ENCODE measurements around the gene SRBD1.
A peak's percentile ranks its signal among the peaks of the same experiment; 100 is the strongest.

Gene SRBD1, protein sequence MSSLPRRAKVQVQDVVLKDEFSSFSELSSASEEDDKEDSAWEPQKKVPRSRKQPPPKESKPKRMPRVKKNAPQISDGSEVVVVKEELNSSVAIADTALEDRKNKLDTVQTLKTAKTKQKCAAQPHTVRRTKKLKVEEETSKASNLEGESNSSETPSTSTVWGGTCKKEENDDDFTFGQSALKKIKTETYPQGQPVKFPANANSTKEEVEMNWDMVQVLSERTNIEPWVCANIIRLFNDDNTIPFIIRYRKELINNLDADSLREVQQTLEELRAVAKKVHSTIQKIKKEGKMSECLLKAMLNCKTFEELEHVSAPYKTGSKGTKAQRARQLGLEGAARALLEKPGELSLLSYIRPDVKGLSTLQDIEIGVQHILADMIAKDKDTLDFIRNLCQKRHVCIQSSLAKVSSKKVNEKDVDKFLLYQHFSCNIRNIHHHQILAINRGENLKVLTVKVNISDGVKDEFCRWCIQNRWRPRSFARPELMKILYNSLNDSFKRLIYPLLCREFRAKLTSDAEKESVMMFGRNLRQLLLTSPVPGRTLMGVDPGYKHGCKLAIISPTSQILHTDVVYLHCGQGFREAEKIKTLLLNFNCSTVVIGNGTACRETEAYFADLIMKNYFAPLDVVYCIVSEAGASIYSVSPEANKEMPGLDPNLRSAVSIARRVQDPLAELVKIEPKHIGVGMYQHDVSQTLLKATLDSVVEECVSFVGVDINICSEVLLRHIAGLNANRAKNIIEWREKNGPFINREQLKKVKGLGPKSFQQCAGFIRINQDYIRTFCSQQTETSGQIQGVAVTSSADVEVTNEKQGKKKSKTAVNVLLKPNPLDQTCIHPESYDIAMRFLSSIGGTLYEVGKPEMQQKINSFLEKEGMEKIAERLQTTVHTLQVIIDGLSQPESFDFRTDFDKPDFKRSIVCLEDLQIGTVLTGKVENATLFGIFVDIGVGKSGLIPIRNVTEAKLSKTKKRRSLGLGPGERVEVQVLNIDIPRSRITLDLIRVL

DNA sequence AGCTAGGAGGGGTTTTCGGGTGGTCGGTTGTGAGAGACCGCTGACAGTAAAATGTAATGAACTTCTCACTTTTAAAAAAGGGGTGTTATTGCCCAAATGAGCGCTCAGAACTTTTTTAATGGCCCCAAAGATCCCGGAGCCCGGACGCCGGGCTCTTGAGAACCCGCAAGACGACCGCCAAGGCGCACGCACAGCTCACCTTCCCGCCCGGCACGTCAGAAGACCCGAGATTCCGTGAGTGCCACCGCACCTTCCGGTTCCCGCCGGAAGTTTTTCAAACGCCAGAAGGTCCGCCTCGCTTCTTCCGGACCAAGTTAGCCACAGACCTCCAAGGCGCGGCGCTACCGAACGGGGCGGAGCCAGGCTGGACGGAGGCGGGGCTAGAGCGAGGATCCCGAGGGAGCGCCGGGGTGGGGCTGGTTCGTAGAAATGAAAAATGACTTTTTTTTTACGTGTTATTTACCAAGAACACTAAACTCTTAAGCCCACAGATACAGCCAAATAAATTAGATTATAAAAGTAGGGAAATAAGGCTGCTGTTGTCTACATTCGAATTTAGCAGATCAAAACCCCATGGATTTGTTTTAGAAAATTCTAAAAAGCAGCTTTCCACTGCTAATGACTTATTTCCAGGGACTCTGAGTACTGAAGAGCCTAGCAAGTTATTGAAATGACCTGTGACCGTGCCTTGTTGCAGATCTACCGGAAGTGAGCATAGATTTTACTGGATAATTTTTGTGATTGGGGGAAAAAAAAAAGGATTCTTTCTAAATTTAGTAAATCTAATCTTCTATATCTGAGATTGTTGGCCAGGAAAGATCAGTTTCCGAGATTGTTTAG is at the start of gene SRBD1:
TSS of gene SRBD1 (minus strand) at position 248 of the 840 bp plus-strand sequence. CDS start 5,826 bp downstream, outside the sequence.
- peak; percentile 93 for DNase-seq (ENCODE audit: low spot score)

- DNase-seq (ENCODE audit: low spot score), result no peak
Observed at GRCh38 chr2:45654250-45654649, 43.2 kb upstream of the SRBD1 start.

DNA sequence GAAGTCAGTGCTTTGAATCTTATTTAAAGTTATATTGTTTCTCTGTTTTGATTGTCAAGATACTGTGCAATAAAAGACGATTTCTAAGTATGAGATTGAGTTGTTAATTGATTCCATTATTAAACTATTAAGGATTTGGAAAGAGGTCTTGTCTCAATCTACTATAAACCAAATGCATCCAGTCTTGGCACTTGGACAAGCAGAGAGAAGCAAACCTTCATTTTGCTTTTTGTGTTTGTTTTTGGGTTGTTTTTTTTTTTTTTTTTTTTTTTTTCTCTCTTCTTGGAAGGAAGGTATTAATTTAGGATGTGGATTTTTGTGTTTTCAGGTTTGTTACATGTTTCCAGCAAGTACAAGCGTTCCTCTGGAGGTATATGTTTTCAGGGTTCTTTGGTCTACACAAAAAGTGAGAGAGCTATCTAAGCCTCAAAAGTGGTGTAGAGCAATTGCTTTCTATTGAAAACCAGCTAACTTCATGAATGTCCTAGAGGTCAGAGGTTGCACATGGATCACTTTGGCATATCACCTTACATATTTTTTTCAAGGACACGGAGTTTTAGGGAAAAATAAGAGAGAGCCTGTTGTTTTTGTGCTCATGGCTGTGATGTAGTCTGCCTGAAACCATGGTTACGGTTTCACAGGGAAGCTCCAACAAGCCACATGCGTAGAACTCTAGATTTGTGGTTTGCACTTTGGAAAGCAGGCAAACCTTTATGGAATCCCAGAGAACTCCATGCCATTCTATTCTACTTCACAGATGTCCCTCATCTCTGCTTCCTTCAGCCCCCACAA is 42.3 kb upstream of the SRBD1 start:
- DNase-seq (ENCODE audit: low spot score), result no peak

DNA sequence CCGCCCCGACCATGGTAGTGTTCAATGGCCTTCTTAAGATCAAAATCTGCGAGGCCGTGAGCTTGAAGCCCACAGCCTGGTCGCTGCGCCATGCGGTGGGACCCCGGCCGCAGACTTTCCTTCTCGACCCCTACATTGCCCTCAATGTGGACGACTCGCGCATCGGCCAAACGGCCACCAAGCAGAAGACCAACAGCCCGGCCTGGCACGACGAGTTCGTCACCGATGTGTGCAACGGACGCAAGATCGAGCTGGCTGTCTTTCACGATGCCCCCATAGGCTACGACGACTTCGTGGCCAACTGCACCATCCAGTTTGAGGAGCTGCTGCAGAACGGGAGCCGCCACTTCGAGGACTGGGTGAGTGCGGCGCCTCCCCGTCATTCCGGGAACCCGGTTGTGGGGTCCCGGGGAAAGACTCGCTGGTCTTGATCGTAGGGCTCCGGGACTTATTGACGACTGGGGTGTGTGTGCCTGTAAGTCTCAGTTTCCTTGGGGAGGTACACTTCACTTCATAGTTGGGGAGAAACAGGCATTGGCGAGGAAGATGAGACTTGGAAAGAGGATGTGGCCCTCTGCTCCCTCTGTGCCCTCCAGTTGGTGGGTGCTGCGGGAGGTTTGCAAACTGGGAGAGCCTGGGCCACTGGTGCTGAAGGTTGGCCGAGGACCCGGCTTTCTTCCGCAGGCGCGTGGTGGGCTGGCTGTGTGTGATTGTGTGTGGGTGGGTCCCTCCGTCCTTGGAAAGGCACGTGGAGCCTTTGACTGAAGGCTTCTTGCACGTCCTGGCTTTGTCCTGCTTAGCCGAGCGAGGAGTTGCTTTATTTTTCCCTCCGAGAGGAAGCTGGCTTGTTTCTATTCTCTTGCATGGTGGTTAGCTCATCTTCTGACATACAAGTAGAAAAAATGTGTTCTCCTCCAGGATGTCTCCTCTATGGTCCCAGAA is 41.3 kb upstream of the SRBD1 start:
- no peak for DNase-seq (ENCODE audit: low spot score)

DNA sequence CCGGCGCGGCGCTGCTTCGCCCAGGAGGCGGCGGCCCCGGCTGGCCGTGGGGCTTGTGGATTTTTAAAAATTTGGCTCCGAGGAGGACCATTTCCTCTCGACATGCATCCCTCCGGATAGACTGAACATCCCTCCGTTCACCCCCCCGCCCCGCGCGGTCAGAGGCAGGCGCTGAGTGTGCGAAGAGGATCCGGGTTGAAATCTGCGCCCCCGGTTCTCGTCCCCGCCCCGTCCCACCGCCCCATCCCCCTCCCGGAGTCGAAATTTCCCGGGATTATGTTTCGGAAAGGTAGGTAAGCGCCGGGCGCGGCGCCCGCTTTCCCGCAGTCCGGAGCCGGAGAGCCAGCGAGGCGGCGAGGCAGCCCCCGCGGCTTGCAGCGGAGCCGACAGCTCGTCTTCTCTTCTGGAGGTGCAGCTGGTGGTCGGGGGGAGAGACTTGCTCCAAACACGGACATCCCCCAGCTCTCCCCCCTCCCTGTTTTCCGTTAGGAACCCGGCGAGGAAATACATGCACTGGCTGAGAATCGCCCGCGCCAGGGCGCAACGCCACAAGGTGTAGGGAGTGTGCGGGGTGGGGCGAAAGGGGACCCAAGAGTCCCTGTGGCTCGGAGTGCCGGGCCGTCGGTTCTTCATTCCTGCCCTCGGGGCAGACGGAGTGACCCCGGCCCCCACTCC is 40.5 kb upstream of the SRBD1 start, which contains the start of gene PRKCE:
TSS of gene PRKCE (plus strand) at position 261 of the 675 bp plus-strand sequence.
- no peak for DNase-seq (ENCODE audit: low spot score)

DNA sequence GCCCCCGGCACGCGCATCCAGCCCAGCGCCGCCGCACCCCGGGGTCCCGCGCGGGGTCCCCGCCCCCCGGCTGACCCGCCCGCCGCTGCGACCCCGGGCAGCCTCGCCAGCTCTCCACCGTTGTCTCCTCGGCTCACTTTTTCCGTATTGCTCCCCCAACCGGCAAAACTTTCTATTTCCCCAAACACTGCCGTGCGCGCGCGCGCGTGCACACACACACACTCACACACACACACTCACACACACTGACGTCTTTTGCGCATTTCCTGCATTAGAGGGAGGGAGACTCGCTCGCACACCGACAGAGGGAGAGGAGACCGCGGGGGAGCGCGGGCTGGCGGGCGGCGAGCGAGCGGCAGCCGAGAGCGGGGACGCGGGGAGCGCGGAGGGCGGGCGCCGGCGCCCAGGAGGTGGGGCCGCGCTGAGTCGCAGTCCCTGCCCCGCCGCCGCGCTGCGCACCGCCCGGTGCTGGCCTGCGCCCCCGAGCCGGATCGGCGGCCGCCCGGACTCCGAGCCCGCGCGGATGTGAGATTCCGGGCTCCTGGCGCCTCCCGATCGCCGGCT is 39.9 kb upstream of the SRBD1 start:
- peak; percentile 55 for DNase-seq (ENCODE audit: low spot score)

DNA sequence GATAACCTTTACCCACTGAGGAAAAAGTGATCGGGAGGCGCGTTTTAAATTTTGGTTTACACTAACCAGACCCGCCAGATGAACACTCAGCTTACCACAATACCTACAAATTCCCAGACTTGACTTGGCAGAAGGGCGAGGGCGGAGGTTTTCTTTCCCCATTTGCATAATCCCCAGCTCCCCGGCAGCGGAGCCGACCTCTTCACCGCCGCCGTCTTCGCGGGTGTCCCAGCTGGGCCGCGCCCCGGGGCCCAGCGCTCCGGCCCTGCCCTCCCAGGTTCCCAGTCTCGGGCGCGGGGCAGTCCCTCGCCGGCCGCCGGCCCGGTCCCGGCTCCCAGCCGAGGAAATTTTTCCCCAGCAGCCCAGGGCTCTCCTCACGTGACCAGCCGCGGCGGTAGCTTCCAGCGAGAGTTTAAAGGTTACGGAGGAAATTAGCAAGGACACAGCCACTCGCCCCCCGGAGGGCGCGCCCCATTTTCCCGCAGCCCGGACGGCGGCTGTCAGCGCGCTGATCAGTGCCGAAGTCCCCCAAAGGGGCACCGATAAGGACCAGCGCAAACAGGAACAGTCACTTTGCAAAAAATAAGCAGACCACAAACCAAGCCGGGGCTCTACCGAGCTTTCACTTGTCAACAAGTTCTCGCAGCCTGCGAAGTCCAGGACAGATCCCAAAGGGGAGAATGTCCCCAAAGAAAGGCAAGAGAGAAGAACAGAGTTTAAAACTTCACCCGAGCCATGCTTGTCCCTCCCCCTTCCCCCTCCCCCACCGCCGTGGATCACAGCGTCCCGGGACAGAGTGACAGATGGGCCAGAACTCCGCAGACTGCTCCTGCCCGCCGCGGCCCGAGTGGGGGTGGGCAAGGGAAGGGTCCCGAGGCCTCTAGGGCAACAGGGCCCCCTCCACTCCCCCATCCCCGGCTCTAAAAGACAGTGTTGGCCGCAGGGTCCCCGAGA is 39.1 kb upstream of the SRBD1 start:
- DNase-seq (ENCODE audit: low spot score), result peak; percentile 19

GRCh38 chr2:45649462-45649857 is 38.4 kb upstream of the SRBD1 start:
- no peak for DNase-seq (ENCODE audit: low spot score)

DNA sequence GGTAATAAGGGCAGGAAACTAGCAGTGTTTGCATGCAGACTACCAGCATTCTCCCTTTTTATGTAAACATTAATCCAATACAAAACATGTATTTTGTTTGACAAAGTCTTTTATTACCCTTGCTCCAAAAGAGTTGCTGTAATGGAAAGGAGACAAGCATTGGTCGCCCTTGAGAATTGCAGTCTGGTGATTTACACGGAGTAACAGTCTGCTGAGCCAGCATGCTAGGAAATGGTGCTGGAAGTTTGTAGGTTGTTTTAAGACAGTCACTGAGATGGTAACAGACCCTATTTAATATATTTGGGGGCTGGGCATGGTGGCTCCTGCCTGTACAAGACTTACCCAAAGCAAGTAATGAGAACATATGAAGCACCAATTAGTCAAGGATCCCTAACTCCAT is 37.6 kb upstream of the SRBD1 start:
- DNase-seq (ENCODE audit: low spot score), result no peak

- DNase-seq (ENCODE audit: low spot score), result no peak
Observed at GRCh38 chr2:45647986-45648520, 37.0 kb upstream of the SRBD1 start.

DNA sequence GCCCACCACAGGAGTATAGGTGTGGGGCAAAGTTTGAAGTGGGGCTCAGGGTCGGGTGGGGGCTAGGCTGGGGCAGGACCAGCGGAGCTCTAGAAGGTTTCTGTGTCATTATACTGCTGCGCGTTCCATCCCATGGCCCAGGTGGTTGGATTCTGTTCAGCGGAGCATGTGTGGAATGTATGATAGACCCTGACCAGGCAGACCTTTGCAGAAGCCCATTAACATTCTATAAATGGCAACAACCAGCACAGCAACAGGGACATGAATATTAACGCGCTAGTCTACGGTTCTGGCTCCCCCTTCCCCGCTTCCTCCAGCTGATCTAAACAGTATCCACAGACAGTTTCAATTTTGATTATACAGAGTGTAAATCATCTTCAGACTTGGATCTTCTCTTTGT is 36.3 kb upstream of the SRBD1 start:
- DNase-seq (ENCODE audit: low spot score), result no peak

DNA sequence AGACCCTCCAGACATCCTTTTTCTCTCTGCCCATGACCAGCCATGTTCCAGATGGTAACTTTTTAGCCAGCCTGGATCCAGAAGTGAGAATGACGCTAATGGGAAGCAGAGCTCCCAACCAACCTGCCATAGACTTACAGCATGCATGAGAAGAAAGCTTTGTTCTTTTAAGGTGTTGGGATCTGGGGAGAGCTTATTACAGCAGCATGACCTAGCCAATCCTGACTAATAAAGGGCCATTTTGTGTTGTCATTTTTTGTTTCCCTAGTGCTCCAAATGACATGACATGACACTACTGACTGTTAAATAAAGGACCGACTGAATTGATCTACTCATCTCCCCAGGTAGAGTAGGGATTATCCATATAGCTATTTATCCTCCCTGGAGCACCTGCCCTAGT is 35.2 kb upstream of the SRBD1 start:
- no peak for DNase-seq (ENCODE audit: low spot score)

DNA sequence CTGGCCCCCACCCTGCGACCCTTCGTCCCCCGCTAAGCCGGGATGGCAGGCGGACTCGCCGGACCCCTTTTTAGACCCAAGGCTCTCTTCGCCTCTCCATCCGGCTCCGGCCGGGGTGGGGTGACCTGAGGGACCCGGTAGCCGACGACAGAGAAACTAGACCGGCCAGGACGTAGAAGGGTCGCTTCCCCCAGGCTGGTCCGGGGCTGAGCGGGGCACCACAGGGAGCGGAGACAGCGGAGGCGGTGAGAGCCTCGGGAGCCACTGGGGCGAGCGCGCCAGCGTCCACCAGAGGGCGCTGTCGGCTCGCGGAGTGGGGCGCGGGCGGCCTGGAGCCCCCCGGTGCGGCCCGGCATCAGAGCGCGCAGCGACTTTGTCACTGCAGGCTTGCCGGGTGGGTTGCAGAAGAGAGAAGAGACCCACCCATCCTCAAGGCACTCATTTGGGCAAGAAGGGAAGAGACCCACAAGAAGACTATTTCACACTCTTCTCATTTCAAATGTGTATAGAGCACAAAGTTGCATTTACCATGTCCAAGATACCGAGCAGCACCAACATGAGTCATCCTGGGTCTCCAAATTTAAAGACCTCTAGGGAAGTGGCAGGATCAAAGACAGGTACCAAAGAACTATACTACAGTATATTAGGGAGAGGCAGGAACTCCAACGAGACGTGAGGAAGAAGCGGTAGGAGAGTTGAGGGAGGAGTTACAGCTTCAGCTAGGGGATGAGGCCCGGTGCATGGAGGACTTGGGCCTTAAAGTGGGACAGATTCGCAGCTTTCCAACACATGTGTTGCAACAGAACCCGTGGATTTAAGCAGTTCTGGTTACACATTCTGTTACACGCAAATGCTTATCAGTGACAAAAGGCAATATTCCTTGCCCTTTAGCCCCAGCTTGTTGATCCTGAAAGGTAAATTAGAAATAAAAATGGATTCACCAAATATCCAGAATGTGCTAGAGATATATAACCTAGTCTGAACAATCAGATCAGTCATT is 32.8 kb upstream of the SRBD1 start:
- DNase-seq (ENCODE audit: low spot score), result peak; percentile 68

DNA sequence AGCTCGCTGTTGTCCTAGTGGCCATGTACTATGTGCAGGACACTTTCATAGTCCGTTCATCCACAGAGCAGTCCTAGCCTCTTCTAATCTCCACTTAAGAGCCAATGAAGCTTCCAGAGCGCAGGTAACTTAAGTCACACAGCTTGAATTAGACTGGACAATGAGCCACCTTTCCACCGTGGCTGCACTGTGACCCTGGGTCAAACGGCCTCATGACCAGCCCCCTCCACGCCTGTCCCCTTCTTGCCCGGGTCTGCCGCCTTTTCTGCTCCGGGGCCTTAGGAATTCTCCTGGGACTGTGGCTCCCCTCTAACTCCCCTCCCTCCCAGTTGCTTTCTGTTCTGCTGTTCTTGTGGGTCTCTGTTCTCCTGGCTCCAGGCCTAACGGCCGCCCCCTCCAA is 32.0 kb upstream of the SRBD1 start:
- DNase-seq (ENCODE audit: low spot score), result no peak

DNA sequence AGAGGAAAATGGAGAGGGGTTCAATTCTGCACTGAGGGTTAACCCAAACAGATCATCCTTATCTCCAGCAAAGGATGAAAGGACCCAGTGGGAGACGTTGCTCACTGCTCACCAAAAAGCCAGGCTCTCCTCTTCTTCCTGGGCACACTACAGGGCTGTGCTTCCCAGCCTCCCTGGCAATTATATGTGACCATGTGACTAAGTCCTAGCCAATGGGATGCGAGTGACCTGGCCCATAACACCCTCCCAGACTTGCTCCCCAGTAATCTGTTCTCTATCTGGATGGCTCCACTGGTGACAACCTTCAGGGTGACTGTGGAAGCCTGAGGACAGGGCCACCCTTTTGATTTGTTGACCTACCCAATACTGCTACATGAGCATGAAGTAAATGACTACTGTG is 29.5 kb upstream of the SRBD1 start:
- DNase-seq (ENCODE audit: low spot score), result no peak

DNA sequence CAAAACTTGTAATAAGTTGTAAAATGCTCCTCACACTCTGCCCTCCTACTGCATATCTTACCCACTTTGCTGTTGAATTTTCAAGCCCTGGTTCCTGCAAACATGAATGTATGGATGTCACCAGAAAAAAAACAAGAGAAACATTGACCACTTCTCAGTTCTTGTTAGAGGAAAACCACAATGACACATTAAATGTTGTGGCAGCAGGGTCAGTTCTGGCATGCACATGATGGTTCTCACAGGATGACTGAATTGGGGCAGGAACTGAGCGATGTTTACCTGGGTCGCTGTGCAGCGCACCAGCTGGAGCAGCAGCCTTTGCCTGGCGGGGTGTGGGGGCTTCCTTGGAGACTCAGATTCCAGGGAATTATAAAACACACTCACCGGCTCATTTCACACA is 26.4 kb upstream of the SRBD1 start:
- no peak for DNase-seq (ENCODE audit: low spot score)

Measured in hematopoietic multipotent progenitor cell treated with erythropoietin and hydrocortisone succinate and interleukin-3 and kit ligand, for 17 days (in vitro differentiated cells).